Skeletal muscle cell (primary cell): ENCODE results near the gene PKM.

Source experiments
- DNase-seq: peaks from one replicate; pipeline ENCODE4 v3.0.0-alpha.2; 2010; ENCODE audit warnings: low read depth
- H3K4me3 ChIP-seq: 2 replicates; pipeline ENCODE4 v1.5.1; 2011; ENCODE audit warnings: low read depth, mild to moderate bottlenecking, control low read depth, low read length, moderate library complexity

Gene PKM

GRCh38 chr15:72205273-72205672 is 25.7 kb downstream of the PKM start:
- H3K4me3 ChIP-seq: no peak overlapping the region
- DNase-seq: no peak

GRCh38 chr15:72203507-72203837 is 27.5 kb downstream of the PKM start:
- no peak overlapping the region for H3K4me3 ChIP-seq
- peak; percentile 59 for DNase-seq

GRCh38 chr15:72202801-72203506 is 28.0 kb downstream of the PKM start:
- H3K4me3 ChIP-seq: no peak overlapping the region
- DNase-seq: no peak

- DNase-seq: no peak
- no peak overlapping the region for H3K4me3 ChIP-seq
Observed at GRCh38 chr15:72202302-72202701, 28.7 kb downstream of the PKM start.

- no peak for DNase-seq
- no peak overlapping the region for H3K4me3 ChIP-seq
Observed at GRCh38 chr15:72201391-72201921, 29.5 kb downstream of the PKM start.

- no peak overlapping the region for H3K4me3 ChIP-seq
- DNase-seq: no peak
Observed at GRCh38 chr15:72200395-72201237, 30.4 kb downstream of the PKM start.

- DNase-seq: peak; percentile 29
- no peak overlapping the region for H3K4me3 ChIP-seq
Observed at GRCh38 chr15:72199721-72200212, 31.2 kb downstream of the PKM start.

- DNase-seq: no peak
Observed at GRCh38 chr15:72199205-72199515, 31.8 kb downstream of the PKM start.

GRCh38 chr15:72198356-72199204 is 32.4 kb downstream of the PKM start:
- no peak overlapping the region for H3K4me3 ChIP-seq
- DNase-seq: no peak

More at GRCh38 chr15:72199205-72199515, 31.8 kb downstream of the PKM start:
- no peak overlapping the region for H3K4me3 ChIP-seq

- H3K4me3 ChIP-seq: peak within 1 kb of the TSS; percentile 31
- no peak for DNase-seq
Observed at GRCh38 chr15:72197460-72198355, 33.3 kb downstream of the PKM start, which contains the start of gene GRAMD2A. Gene GRAMD2A (minus strand): TSS chr15:72197787.

- H3K4me3 ChIP-seq: peak overlapping the region; percentile 31
- no peak for DNase-seq
Observed at GRCh38 chr15:72197041-72197459, 33.9 kb downstream of the PKM start.

- no peak for DNase-seq
- H3K4me3 ChIP-seq: no peak overlapping the region
Observed at GRCh38 chr15:72196409-72197040, 34.5 kb downstream of the PKM start.

GRCh38 chr15:72195101-72195511 is 35.9 kb downstream of the PKM start:
- DNase-seq: no peak

GRCh38 chr15:72193836-72194396 is 37.1 kb downstream of the PKM start:
- no peak for DNase-seq
- H3K4me3 ChIP-seq: no peak overlapping the region

More at GRCh38 chr15:72195101-72195511, 35.9 kb downstream of the PKM start:
- H3K4me3 ChIP-seq: no peak overlapping the region

GRCh38 chr15:72192416-72192815 is 38.6 kb downstream of the PKM start:
- no peak overlapping the region for H3K4me3 ChIP-seq
- DNase-seq: no peak

- DNase-seq: no peak
- no peak overlapping the region for H3K4me3 ChIP-seq
Observed at GRCh38 chr15:72189250-72189902, 41.6 kb downstream of the PKM start.

GRCh38 chr15:72184165-72184811 is 46.7 kb downstream of the PKM start:
- peak overlapping the region; percentile 25 for H3K4me3 ChIP-seq
- no peak for DNase-seq
